NB4 (cell line): ENCODE results near the gene BDKRB1.

Experiments
- DNase-seq: peaks from one replicate; pipeline ENCODE4 v3.0.0; 2010; ENCODE audit warnings: low read depth
- H3K4me3 ChIP-seq: one replicate; pipeline ENCODE4 v1.5.1; 2011; ENCODE audit warnings: mild to moderate bottlenecking, low read depth, low read length, moderate library complexity
- MYC ChIP-seq: IDR thresholded peaks from 2 replicates; pipeline ENCODE4 v1.6.1; 2011; ENCODE audit warnings: low read depth, low read length
- POLR2A ChIP-seq: IDR thresholded peaks from 2 replicates; pipeline ENCODE4 v1.6.1; 2011; ENCODE audit warnings: mild to moderate bottlenecking; ENCODE audit not compliant: insufficient read length; ENCODE audit errors: extremely low read depth
- TF ChIP-seq, protein P1 (sequence below): IDR thresholded peaks from 2 replicates; pipeline ENCODE4 v1.6.1; 2011; ENCODE audit warnings: low read depth, low read length
- TF ChIP-seq, protein P2 (sequence below): IDR thresholded peaks from one replicate; pipeline ENCODE4 v1.5.1; 2012; ENCODE audit warnings: low read depth, low read length

The BDKRB1 gene

DNA sequence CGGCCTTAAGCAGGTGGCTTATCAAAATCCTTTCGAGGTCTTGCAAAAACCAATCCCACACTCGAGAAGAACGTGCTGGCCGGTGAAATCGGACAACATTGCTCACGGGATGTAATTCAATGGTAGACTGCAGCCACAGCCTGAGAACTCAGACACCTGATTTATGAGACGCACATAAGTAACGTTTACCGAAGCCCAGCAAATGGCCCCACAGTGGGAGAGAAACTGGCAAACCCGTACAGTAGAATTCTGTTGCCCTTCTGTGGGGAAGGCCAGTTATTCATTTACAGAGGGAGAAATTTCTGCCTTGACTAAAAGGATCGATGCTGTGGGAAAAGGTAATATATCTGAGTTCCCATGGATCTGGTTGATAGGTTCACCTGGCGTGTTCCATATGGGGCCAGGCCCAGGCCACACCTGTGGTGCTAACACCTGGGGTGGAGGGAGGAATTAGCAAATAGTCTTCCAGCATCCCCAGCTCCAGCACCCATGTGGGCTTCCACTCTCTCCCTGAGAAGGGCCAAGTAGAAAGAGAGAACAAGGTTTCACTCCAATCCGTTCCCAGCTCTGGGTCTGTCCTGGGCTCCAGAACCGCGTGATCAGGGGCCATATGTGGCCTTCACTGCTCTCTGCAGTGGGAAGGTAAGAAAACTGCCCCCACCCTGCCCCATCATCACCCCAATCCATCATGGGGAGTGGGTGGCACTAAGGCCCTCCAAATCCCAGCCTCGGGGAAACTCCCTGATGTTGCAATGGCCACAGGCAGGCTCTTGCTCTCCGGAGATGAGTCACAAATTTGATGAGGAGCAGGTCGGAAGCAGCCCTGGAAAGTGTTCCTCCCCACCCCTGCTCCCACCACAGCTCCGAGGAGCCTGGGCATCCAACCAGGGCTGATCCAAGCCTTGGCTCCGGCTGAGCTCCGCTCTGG is 12.7 kb downstream of the BDKRB1 start:
- H3K4me3 ChIP-seq: no peak overlapping the region
- TF ChIP-seq, protein P1, sequence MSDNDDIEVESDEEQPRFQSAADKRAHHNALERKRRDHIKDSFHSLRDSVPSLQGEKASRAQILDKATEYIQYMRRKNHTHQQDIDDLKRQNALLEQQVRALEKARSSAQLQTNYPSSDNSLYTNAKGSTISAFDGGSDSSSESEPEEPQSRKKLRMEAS: no peak
- TF ChIP-seq, protein P2, sequence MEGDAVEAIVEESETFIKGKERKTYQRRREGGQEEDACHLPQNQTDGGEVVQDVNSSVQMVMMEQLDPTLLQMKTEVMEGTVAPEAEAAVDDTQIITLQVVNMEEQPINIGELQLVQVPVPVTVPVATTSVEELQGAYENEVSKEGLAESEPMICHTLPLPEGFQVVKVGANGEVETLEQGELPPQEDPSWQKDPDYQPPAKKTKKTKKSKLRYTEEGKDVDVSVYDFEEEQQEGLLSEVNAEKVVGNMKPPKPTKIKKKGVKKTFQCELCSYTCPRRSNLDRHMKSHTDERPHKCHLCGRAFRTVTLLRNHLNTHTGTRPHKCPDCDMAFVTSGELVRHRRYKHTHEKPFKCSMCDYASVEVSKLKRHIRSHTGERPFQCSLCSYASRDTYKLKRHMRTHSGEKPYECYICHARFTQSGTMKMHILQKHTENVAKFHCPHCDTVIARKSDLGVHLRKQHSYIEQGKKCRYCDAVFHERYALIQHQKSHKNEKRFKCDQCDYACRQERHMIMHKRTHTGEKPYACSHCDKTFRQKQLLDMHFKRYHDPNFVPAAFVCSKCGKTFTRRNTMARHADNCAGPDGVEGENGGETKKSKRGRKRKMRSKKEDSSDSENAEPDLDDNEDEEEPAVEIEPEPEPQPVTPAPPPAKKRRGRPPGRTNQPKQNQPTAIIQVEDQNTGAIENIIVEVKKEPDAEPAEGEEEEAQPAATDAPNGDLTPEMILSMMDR: no peak
- TF ChIP-seq POLR2A (no peak), MYC (no peak)
- peak; percentile 54 for DNase-seq

DNA sequence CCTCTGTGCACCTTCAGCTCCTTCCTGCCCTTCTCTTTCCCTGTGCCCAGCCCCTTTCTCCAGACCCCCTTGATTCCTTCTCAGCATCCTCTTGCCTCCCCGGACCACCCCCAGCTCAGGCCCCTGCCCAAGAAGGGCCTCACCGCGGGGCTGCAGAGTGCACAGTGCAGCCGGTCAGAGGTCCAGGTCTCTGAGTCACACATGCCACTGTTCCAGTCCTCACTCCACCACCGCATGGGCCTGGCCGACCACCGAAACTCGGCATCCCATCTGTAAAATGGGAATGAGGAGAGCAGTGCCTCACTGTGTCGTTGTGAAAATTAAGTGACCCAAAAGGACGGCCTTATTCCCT is 13.3 kb downstream of the BDKRB1 start:
- DNase-seq: no peak
- H3K4me3 ChIP-seq: no peak overlapping the region
- TF ChIP-seq, protein P1: no peak
- no peak for TF ChIP-seq POLR2A
- no peak for TF ChIP-seq MYC
- TF ChIP-seq, protein P2: no peak

DNA sequence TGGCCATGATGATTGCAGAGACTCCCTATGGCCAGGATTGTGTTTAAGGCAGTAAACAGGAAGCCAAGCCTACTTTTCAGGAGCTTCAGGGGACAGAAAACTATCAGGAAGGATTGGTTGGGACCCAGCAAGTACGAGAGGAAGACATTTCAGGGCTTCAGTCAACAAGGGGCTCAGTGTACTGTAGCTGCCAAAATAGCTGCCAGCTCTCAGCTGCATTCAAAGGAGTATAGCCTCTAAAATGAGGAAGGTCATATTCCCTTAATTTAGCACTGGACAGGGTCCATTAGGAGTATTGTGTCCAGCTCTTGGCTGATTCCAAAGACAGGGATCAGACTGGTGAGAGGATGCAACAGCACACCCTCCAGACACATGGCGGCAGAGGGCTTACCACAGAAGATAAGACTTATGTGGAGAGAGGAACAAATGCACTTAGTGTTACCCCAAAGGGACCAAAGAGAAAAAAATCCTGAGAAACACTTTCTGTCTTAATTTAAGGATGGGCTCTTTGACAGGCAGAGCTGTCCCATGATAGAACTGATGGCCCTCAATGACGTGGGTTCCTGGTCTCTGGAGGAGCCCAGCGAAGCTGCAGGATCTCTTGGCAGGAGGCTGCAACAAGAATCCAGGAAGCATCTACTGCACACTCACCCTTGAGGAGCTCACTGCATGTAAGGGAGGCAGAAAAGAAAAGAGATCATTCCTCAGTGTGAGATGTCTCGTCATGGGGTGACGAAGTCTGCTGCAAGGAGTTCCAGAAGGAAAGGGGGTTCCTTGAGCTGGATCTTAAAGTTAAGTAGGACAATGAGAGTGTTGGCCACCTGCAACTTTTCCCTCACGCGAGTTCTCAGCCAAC is 14.8 kb downstream of the BDKRB1 start:
- DNase-seq: no peak
- no peak overlapping the region for H3K4me3 ChIP-seq
- TF ChIP-seq, protein P1: no peak
- TF ChIP-seq, protein P2: no peak
- TF ChIP-seq POLR2A (no peak), MYC (no peak)

DNA sequence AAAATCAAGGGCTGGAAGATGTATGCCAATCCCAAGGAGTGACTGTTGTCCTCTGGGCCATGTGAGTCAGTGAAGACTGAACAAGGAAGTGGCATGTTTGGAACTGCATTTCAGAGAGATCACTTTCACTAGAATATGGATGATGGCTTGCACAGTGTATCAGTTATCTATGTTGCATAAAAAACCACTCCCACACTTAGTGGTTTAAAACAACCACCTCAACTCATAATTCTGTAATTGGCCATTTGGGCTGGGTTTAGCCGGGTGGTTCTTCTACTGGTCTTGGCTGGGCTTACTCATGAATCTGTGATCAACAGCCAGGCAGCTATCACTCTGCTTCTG is 15.4 kb downstream of the BDKRB1 start:
- peak; percentile 53 for DNase-seq
- no peak overlapping the region for H3K4me3 ChIP-seq
- TF ChIP-seq, protein P1: no peak
- no peak for TF ChIP-seq POLR2A
- TF ChIP-seq, protein P2: no peak
- TF ChIP-seq MYC: no peak

DNA sequence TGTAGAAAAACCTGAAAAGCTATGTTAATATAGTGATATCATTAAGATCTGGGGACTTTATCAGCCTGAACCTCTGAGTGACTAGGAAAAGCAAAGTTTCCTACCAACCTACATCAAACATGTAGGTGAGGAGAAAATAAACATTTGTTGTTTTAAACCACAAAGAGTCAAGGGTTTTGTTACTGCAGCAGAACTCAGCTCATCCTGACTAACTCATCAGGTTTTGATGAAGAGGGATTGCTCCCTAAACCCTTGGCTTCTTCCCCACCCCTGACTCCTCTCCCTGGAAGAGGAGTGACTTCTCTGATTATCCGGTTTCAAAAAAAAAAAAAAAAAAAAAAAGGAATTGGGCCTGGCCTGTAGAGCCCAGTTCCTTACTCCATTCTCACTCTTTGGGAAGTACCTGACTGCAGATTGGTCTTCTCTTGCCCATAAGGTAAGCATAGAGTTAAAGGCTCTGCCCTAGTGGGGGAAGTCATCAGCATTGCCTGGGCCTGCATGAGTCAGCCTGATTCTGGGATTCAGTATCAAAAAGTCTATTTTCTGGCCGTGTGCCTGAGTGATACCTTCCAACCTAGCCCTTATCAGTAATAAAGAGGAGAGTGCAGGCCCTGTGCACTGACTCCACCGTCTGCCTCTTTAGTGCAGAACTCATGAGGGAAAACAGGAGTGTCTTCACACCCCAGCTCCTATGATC is 16.9 kb downstream of the BDKRB1 start:
- DNase-seq: no peak
- H3K4me3 ChIP-seq: no peak overlapping the region
- TF ChIP-seq, protein P2: no peak
- TF ChIP-seq MYC (no peak), POLR2A (no peak)
- TF ChIP-seq, protein P1: no peak
